AG04450 (cell line): ENCODE measurements around the gene UBE2C. TPM values are rescaled to one million over a fixed set of nuclear protein-coding genes. Genes with fewer than 3 reads are reported as not detected.
A peak's percentile ranks its signal among the peaks of the same experiment; 100 is the strongest.
"Not testable (repeated sequence)": the region's sequence is repeated elsewhere in the genome, so short reads cannot be mapped to it uniquely, and the experiment has no call there.

Source experiments
- CTCF ChIA-PET: fragments of 300-600, 350-600 bp; formaldehyde crosslinking; extraction: SDS; loops from one replicate; lab custom pipeline; 2022; ENCODE audit warnings: antibody characterized with exemption, inconsistent platforms; lab: Charles Lee
- POLR2A ChIA-PET: fragments of 350-600 bp; formaldehyde crosslinking; extraction: SDS; loops from one replicate; lab custom pipeline; 2021; ENCODE audit warnings: antibody characterized with exemption, inconsistent platforms; lab: Yijun Ruan, JAX
- DNase-seq: peaks from one replicate; pipeline ENCODE4 v3.0.0-alpha.2; 2011; ENCODE audit warnings: low read depth, low spot score
- H3K27ac ChIP-seq: one replicate; pipeline ENCODE4 v1.5.1; 2012; ENCODE audit warnings: low read depth, low read length, control low read depth
- H3K27me3 ChIP-seq: one replicate; pipeline ENCODE4 v1.6.0; 2012; ENCODE audit warnings: low read length; ENCODE audit not compliant: control insufficient read depth, insufficient read depth
- H3K4me3 ChIP-seq: 2 replicates; pipeline ENCODE4 v1.5.1; 2011; ENCODE audit warnings: mild to moderate bottlenecking, low read depth, low read length, control low read depth
- H3K9me3 ChIP-seq: 2 replicates; pipeline ENCODE4 v1.5.1; 2012; ENCODE audit warnings: low read length; ENCODE audit not compliant: control insufficient read depth, insufficient read depth
- CTCF ChIP-seq: IDR thresholded peaks from 2 replicates; pipeline ENCODE4 v1.5.1; 2011; ENCODE audit warnings: low read depth, low read length, control low read depth, inconsistent platforms
- polyA minus RNA-seq: library from RNA; depleted of rRNA, polyadenylated mRNA; stranded (reverse); fragments of >200 nt; gene quantifications from 2 replicates; pipeline ENCODE4 v1.2.3, GENCODE V29; 2011; rRNA and poly(A)+ RNA removed
- polyA plus RNA-seq: library from polyadenylated mRNA; depleted of rRNA; stranded (reverse); fragments of >200 nt; gene quantifications from 2 replicates; pipeline ENCODE4 v1.2.3, GENCODE V29; 2011; rRNA removed

The UBE2C gene
- polyA plus RNA-seq (25.3 and 27.8 TPM in 2 replicates), polyA minus RNA-seq (26.3 and 31.0 TPM in 2 replicates)

- CTCF ChIA-PET = interaction anchor here (0.6 to 2.4 kb wide), 3 partner anchors 13 to 158 kb away, joined by 5 to 16 read pairs (median 6); no protein-coding TSS in a partner anchor
- peak within 1 kb of the TSS; percentile 73 for H3K4me3 ChIP-seq
- POLR2A ChIA-PET = interaction anchor here (0.9 to 2.0 kb wide), 3 partner anchors 22 to 72 kb away, joined by 3 to 5 read pairs (median 5); partner anchors contain the start of genes SNX21 and ZSWIM1
- no peak for TF ChIP-seq CTCF
- H3K27me3 ChIP-seq = no peaks in the 10 kb centered on the region
- no peaks in the 10 kb centered on the region; the same call in 1 of the 2 replicates for H3K9me3 ChIP-seq
- H3K27ac ChIP-seq = peak within 1 kb of the TSS; percentile 57
- DNase-seq = peak; percentile 99
These were observed at the start of gene UBE2C for GRCh38 chr20:45812157-45813005. Gene UBE2C (plus strand): TSS chr20:45812644. CDS start chr20:45812696, 52 bp downstream.

DNA sequence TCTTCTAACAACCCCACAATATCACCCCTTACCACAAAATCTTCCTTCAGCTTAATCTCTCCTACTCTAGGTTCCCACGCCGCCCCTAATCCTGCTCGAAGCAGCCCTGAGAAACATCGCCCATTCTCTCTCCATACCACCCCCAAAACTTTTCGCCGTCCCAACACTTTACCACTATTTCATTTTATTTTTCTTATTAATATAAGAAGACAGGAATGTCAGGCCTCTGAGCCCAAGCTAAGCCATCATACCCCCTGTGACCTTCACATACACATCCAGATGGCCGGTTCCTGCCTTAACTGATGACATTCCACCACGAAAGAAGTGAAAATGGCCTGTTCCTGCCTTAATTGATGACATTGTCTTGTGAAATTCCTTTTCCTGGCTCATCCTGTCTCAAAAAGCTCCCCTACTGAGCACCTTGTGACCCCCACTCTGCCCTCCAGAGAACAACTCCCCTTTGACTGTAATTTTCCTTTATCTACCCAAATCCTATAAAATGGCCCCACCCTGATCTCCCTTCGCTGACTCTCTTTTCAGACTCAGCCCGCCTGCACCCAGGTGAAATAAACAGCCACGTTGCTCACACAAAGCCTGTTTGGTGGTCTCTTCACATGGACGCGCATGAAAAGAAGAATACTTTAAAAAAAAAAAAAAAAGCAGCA is 47.7 kb upstream of the UBE2C start:
- H3K27me3 ChIP-seq = peaks cover 23% of the 10 kb centered on the region
- POLR2A ChIA-PET, H3K9me3 ChIP-seq, H3K4me3 ChIP-seq, H3K27ac ChIP-seq, DNase-seq: not testable (repeated sequence)
- CTCF ChIA-PET = interaction anchor here (0.9 kb wide), 1 partner anchor 9 kb away, joined by 7 read pairs; no protein-coding TSS in a partner anchor

- TF ChIP-seq CTCF = no peak
- H3K27me3 ChIP-seq = peaks cover 23% of the 10 kb centered on the region
These were observed 47.1 kb upstream of the UBE2C start for GRCh38 chr20:45765307-45765875.

GRCh38 chr20:45765980-45766379 is 46.5 kb upstream of the UBE2C start:
- DNase-seq = no peak
- POLR2A ChIA-PET = no interaction called here
- no peak overlapping the region for H3K27ac ChIP-seq
- no peaks in the 10 kb centered on the region for H3K9me3 ChIP-seq
- TF ChIP-seq CTCF = no peak
- CTCF ChIA-PET = interaction anchor here (0.9 to 1.5 kb wide), 2 partner anchors 8 to 447 kb away, joined by 4 to 7 read pairs; no protein-coding TSS in a partner anchor
- no peak overlapping the region for H3K4me3 ChIP-seq
- H3K27me3 ChIP-seq = peaks cover 23% of the 10 kb centered on the region

More at GRCh38 chr20:45765307-45765875, 47.1 kb upstream of the UBE2C start:
- Histone ChIP-seq H3K4me3 (no peak overlapping the region), H3K27ac (no peak overlapping the region), H3K9me3 (no peaks in the 10 kb centered on the region)
- no peak for DNase-seq
- CTCF ChIA-PET = interaction anchor here (0.9 kb wide), 1 partner anchor 9 kb away, joined by 7 read pairs; no protein-coding TSS in a partner anchor
- POLR2A ChIA-PET = no interaction called here

GRCh38 chr20:45768479-45768878 is 44.0 kb upstream of the UBE2C start:
- no peaks in the 10 kb centered on the region for H3K9me3 ChIP-seq
- H3K4me3 ChIP-seq = no peak overlapping the region
- ChIA-PET CTCF (interaction anchor here (0.6 to 4.1 kb wide), 3 partner anchors 112 to 449 kb away, joined by 3 to 60 read pairs (median 5); no protein-coding TSS in a partner anchor), POLR2A (no interaction called here)
- no peak for TF ChIP-seq CTCF
- peaks cover 25% of the 10 kb centered on the region for H3K27me3 ChIP-seq
- no peak for DNase-seq
- no peak overlapping the region for H3K27ac ChIP-seq
